Measurements from ENCODE around the gene ARSH. TPM values are rescaled to one million over a fixed set of nuclear protein-coding genes. Genes with fewer than 3 reads are reported as not detected.

Gene ARSH
- total and polyA plus RNA-seq, 10 of the 15 experiments (the other 5 are each of a cell fraction or from before 2014, with no cell fraction given), result 0.12 TPM; not detected in 9

- RAD21 ChIA-PET (ENCODE audit: unreplicated experiment), result no interaction called here
- Histone ChIP-seq H3K9ac (ENCODE audit: control insufficient read depth, insufficient read depth, low read length) (no peak overlapping the region), H3K36me3 (ENCODE audit: control insufficient read depth in 2 of 2, insufficient read depth in 2 of 2, low read length in 1 of 2) (no peaks in the 10 kb centered on the region), H2AFZ (ENCODE audit: control insufficient read depth, low read depth, low read length) (no peak overlapping the region), H3K27me3 (replicated peaks in 1 of 2; ENCODE audit: control insufficient read depth in 2 of 2, insufficient read depth in 2 of 2, low read length in 1 of 2) (no peaks in the 10 kb centered on the region), H3K4me1 (ENCODE audit: control insufficient read depth, insufficient read depth, low read length) (no peaks in the 10 kb centered on the region), H3K79me2 (ENCODE audit: control insufficient read depth, insufficient read depth, low read length) (no peaks in the 10 kb centered on the region), H4K20me1 (ENCODE audit: control insufficient read depth, insufficient read depth) (no peaks in the 10 kb centered on the region), H3K27ac (ENCODE audit: control insufficient read depth, insufficient read depth) (no peak overlapping the region), H3K4me2 (ENCODE audit: control insufficient read depth, insufficient read depth) (no peak overlapping the region), H3K9me3 (replicated peaks; ENCODE audit: control insufficient read depth, insufficient read depth, low read length) (no peaks in the 10 kb centered on the region), H3K4me3 (no peak overlapping the region)
- 34% methylated on average over 3 of the region's 3 CpGs for WGBS (ENCODE audit: insufficient coverage, insufficient replicate concordance, low lambda C conversion rate, missing lambda C conversion rate)
- no peak for TF ChIP-seq SRF (IDR thresholded peaks at IDR 0.05; ENCODE audit: low read depth in 2 of 2, low read length in 2 of 2)
- TF ChIP-seq TCF12 (IDR thresholded peaks at IDR 0.05; ENCODE audit: low read depth, low read length), result no peak
- no peak for TF ChIP-seq ATF7 (IDR thresholded peaks at IDR 0.05; ENCODE audit: low read depth)
- TF ChIP-seq MEF2B (IDR thresholded peaks at IDR 0.05; ENCODE audit: partially characterized antibody, poor library complexity, severe bottlenecking), result no peak
- no peak for TF ChIP-seq SMC3 (IDR thresholded peaks at IDR 0.05; ENCODE audit: borderline replicate concordance, low read length)
- no peak for TF ChIP-seq SP1 (IDR thresholded peaks at IDR 0.05; ENCODE audit: low read depth, low read length)
- no peak for TF ChIP-seq GATAD2B (conservative IDR thresholded peaks at IDR 0.05; ENCODE audit: low read depth)
- no peak for TF ChIP-seq POU2F2 (IDR thresholded peaks at IDR 0.05; ENCODE audit: borderline replicate concordance, low read depth, low read length)
- no peak for TF ChIP-seq IRF4 (IDR thresholded peaks at IDR 0.05; ENCODE audit: low read depth, low read length)
- TF ChIP-seq ZBTB11 (CRISPR knock-in tag; IDR thresholded peaks at IDR 0.05), result no peak
- no peak for TF ChIP-seq RFX5 (IDR thresholded peaks at IDR 0.05; ENCODE audit: low read depth, low read length)
- no peak for TF ChIP-seq TBL1XR1 (IDR thresholded peaks at IDR 0.05; ENCODE audit: low read depth, low read length)
- TF ChIP-seq, protein P1, sequence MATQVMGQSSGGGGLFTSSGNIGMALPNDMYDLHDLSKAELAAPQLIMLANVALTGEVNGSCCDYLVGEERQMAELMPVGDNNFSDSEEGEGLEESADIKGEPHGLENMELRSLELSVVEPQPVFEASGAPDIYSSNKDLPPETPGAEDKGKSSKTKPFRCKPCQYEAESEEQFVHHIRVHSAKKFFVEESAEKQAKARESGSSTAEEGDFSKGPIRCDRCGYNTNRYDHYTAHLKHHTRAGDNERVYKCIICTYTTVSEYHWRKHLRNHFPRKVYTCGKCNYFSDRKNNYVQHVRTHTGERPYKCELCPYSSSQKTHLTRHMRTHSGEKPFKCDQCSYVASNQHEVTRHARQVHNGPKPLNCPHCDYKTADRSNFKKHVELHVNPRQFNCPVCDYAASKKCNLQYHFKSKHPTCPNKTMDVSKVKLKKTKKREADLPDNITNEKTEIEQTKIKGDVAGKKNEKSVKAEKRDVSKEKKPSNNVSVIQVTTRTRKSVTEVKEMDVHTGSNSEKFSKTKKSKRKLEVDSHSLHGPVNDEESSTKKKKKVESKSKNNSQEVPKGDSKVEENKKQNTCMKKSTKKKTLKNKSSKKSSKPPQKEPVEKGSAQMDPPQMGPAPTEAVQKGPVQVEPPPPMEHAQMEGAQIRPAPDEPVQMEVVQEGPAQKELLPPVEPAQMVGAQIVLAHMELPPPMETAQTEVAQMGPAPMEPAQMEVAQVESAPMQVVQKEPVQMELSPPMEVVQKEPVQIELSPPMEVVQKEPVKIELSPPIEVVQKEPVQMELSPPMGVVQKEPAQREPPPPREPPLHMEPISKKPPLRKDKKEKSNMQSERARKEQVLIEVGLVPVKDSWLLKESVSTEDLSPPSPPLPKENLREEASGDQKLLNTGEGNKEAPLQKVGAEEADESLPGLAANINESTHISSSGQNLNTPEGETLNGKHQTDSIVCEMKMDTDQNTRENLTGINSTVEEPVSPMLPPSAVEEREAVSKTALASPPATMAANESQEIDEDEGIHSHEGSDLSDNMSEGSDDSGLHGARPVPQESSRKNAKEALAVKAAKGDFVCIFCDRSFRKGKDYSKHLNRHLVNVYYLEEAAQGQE (IDR thresholded peaks at IDR 0.05; ENCODE audit: low read depth, low read length), result no peak
- TF ChIP-seq MYC (IDR thresholded peaks at IDR 0.05; ENCODE audit: insufficient read depth, insufficient read length, insufficient replicate concordance, low read length, severe bottlenecking), result no peak
- no peak for FAIRE-seq
- in situ Hi-C loops (cut with MboI), result no loop called here
- BruUV-seq (replicated peaks), result no TSS peak
- intact Hi-C loops (cut with micrococcal nuclease; ENCODE audit: unreplicated experiment), result no loop called here
- ATAC-seq, result no peak
- DNase-seq (ENCODE audit: low read depth, low spot score), result no peak
- POLR2A ChIA-PET, result interaction anchor here (0.6 kb wide), 1 partner anchor 387 kb away, joined by 6 read pairs; no protein-coding TSS in a partner anchor
- SMC1A ChIA-PET (ENCODE audit: uncharacterized antibody, unreplicated experiment), result no interaction called here
- CTCF ChIA-PET, result no interaction called here
These were observed 46.5 kb downstream of the ARSH start for GRCh38 chrX:3052860-3053259.
